ENCODE data around the gene GYG2.
"Not testable (repeated sequence)": the region's sequence is repeated elsewhere in the genome, so short reads cannot be mapped to it uniquely, and the experiment has no call there.

GYG2 gene

DNA sequence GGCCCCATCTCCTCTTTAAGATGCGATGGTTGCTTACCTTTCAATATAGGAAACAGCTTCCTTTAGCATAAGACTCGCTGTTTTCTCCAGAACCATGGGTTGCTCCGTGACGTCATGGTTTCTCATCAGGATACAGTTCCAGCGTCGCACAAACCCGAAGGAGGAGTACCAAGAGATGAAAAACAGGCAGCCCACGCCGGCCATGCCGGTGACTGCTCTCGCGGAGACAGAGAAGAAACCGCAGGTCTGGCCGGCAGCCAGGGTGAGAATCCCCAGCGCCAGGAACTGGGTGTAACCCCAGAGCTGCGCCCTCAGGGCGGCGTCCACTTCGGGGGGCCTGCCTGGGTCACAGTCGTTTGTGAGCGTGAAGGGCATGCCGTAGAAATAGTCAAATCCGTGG lies 89.0 kb downstream of the GYG2 start:
- DNase-seq = no peak
- Histone ChIP-seq H3K9me3 (ENCODE audit: control extremely low read depth in 1 of 5, control insufficient read depth in 4 of 5, insufficient read depth in 2 of 5, low read depth in 1 of 5, low read length in 4 of 5) (no peaks in the 10 kb centered on the region), H3K36me3 (ENCODE audit: control insufficient read depth in 4 of 4, insufficient read depth in 4 of 4, low read length in 3 of 4) (peaks cover 3 to 41% (median 15%) of the 10 kb centered on the region in 4 experiments), H3K4me1 (ENCODE audit: control extremely low read depth in 1 of 4, control insufficient read depth in 4 of 4, insufficient read depth in 4 of 4, low read length in 3 of 4) (peaks cover 0 to 5% (median 2%) of the 10 kb centered on the region in 4 experiments), H3K4me3 (ENCODE audit: control insufficient read depth in 1 of 7, extremely low read depth in 1 of 7, insufficient read depth in 4 of 7, low read depth in 2 of 7, low read length in 6 of 7) (no peak overlapping the region), H3K27ac (ENCODE audit: insufficient read depth in 1 of 2, low read depth in 1 of 2, low read length in 2 of 2, poor library complexity in 1 of 2, severe bottlenecking in 2 of 2) (no peak overlapping the region), H3K27me3 (replicated peaks in 2 of 5; ENCODE audit: control insufficient read depth in 4 of 5, insufficient read depth in 5 of 5, low read length in 4 of 5) (no peaks in the 10 kb centered on the region)
- WGBS (ENCODE audit: insufficient coverage) = 98% methylated on average over 22 of the region's 23 CpGs
- CTCF ChIA-PET = no interaction called here
- POLR2A ChIA-PET = no interaction called here

DNA sequence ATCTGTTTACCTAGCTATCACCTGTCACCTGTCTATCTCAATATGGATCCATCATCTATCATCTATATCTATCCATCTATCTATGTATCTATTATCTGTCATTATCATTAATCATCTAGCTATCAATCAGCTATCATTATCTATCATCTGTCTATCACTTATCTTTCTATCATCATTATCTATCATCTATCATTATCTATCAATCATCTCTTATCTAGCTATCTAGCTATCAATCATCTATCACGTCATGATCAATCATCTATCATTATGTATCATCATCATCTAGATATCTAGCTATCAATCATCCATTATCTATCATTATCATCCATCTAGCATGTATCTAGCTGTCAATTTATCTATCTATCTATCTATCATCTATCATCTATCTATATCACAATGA lies 92.5 kb downstream of the GYG2 start:
- H3K36me3 ChIP-seq (ENCODE audit: control insufficient read depth in 4 of 4, insufficient read depth in 4 of 4, low read length in 3 of 4) = peaks cover 5 to 36% (median 16%) of the 10 kb centered on the region in 4 experiments
- no peak for DNase-seq
- H3K4me1 ChIP-seq (ENCODE audit: control extremely low read depth in 1 of 4, control insufficient read depth in 4 of 4, insufficient read depth in 4 of 4, low read length in 3 of 4) = peaks cover 0 to 5% (median 2%) of the 10 kb centered on the region in 4 experiments
- WGBS (ENCODE audit: insufficient coverage) = 86% methylated on average over 1 of the region's 1 CpG
- H3K27ac ChIP-seq (ENCODE audit: insufficient read depth in 1 of 2, low read depth in 1 of 2, low read length in 2 of 2, poor library complexity in 1 of 2, severe bottlenecking in 2 of 2) = no peak overlapping the region
- POLR2A ChIA-PET = no interaction called here
- CTCF ChIA-PET = no interaction called here
- H3K27me3 ChIP-seq (replicated peaks in 2 of 5; ENCODE audit: control insufficient read depth in 4 of 5, insufficient read depth in 5 of 5, low read length in 4 of 5) = no peaks in the 10 kb centered on the region
- no peak overlapping the region for H3K4me3 ChIP-seq (ENCODE audit: control insufficient read depth in 1 of 7, extremely low read depth in 1 of 7, insufficient read depth in 4 of 7, low read depth in 2 of 7, low read length in 6 of 7)
- no peaks in the 10 kb centered on the region for H3K9me3 ChIP-seq (ENCODE audit: control extremely low read depth in 1 of 5, control insufficient read depth in 4 of 5, insufficient read depth in 2 of 5, low read depth in 1 of 5, low read length in 4 of 5)

DNA sequence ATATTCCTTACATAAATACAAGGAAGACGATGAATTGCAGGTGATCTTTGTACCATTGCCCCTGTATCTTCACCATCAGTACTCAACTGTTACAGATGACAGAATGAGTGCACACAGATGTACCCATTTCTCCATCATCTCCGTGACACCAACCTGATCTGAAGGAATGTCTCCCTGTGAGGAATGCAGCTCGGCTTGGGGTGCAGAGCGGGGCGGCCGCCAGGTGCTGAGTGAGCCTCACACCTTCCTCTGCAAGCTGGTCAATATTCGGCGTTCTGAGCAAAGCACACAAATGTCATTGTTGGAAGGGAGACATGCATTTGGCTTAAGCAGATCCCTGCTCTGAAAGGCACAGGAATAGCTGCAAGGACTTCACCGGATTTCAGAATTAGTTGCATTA lies 93.0 kb downstream of the GYG2 start:
- 97% methylated on average over 7 of the region's 9 CpGs for WGBS (ENCODE audit: insufficient coverage)
- Histone ChIP-seq H3K4me3 (ENCODE audit: control insufficient read depth in 1 of 7, extremely low read depth in 1 of 7, insufficient read depth in 4 of 7, low read depth in 2 of 7, low read length in 6 of 7) (no peak overlapping the region), H3K27ac (ENCODE audit: insufficient read depth in 1 of 2, low read depth in 1 of 2, low read length in 2 of 2, poor library complexity in 1 of 2, severe bottlenecking in 2 of 2) (no peak overlapping the region), H3K9me3 (ENCODE audit: control extremely low read depth in 1 of 5, control insufficient read depth in 4 of 5, insufficient read depth in 2 of 5, low read depth in 1 of 5, low read length in 4 of 5) (no peaks in the 10 kb centered on the region), H3K4me1 (ENCODE audit: control extremely low read depth in 1 of 4, control insufficient read depth in 4 of 4, insufficient read depth in 4 of 4, low read length in 3 of 4) (peaks cover 0 to 5% (median 2%) of the 10 kb centered on the region in 4 experiments), H3K27me3 (replicated peaks in 2 of 5; ENCODE audit: control insufficient read depth in 4 of 5, insufficient read depth in 5 of 5, low read length in 4 of 5) (no peaks in the 10 kb centered on the region), H3K36me3 (ENCODE audit: control insufficient read depth in 4 of 4, insufficient read depth in 4 of 4, low read length in 3 of 4) (peaks cover 5 to 34% (median 15%) of the 10 kb centered on the region in 4 experiments)
- DNase-seq = no peak
- CTCF ChIA-PET = no interaction called here
- POLR2A ChIA-PET = no interaction called here

DNA sequence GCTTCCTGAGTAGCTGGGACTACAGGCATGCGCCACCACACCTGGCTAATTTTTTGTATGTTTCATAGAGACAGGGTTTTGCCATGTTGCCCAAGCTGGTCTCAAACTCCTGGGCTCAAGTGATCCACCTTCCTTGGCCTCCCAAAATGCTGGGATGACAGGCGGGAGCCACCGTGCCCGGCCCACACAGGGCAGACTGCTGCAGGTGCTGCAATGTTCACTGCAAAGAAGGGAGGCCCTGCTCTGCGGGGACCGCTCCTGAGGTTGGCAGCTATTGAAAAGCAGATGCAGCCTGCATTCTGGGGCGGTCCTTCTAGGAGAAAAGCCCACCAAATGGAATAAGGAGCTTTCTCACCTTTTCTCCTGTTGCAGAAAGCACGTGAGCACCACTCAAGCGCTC lies 95.4 kb downstream of the GYG2 start:
- POLR2A ChIA-PET = no interaction called here

DNA sequence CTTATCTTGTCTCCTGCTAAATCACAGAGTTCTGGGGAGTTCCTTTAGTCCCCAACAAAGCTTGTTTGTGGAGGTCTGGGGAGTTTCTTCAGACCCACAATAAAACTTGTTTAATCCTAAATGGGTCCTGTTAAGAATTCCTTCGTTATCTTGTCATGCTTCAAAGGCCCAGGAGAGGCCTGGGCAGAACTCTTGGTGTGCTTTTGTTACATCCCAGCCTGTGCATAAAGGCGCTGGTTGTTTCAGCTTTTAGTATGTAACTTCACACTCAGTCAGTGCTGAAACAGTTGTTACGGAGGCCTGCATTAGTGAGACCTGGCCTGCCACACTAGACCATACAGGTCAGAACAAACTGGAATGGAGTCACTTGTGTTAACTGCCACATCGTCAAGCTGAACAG lies 97.5 kb downstream of the GYG2 start:
- H3K36me3 ChIP-seq (ENCODE audit: control insufficient read depth in 4 of 4, insufficient read depth in 4 of 4, low read length in 3 of 4); DNase-seq; POLR2A ChIA-PET; H3K4me1 ChIP-seq (ENCODE audit: control extremely low read depth in 1 of 4, control insufficient read depth in 4 of 4, insufficient read depth in 4 of 4, low read length in 3 of 4); H3K4me3 ChIP-seq (ENCODE audit: control insufficient read depth in 1 of 7, extremely low read depth in 1 of 7, insufficient read depth in 4 of 7, low read depth in 2 of 7, low read length in 6 of 7); H3K27ac ChIP-seq (ENCODE audit: insufficient read depth in 1 of 2, low read depth in 1 of 2, low read length in 2 of 2, poor library complexity in 1 of 2, severe bottlenecking in 2 of 2); H3K9me3 ChIP-seq (ENCODE audit: control extremely low read depth in 1 of 5, control insufficient read depth in 4 of 5, insufficient read depth in 2 of 5, low read depth in 1 of 5, low read length in 4 of 5); CTCF ChIA-PET; H3K27me3 ChIP-seq (replicated peaks in 2 of 5; ENCODE audit: control insufficient read depth in 4 of 5, insufficient read depth in 5 of 5, low read length in 4 of 5): not testable (repeated sequence)
- 100% methylated on average over 4 of the region's 4 CpGs for whole genome bisulfite sequencing (ENCODE audit: insufficient coverage)

More for the DNA sequence above, 95.4 kb downstream of the GYG2 start:
- no peak for DNase-seq
- H3K27me3 ChIP-seq (replicated peaks in 2 of 5; ENCODE audit: control insufficient read depth in 4 of 5, insufficient read depth in 5 of 5, low read length in 4 of 5) = no peaks in the 10 kb centered on the region
- 97% methylated on average over 7 of the region's 9 CpGs for WGBS (ENCODE audit: insufficient coverage)
- no peaks in the 10 kb centered on the region for H3K9me3 ChIP-seq (ENCODE audit: control extremely low read depth in 1 of 5, control insufficient read depth in 4 of 5, insufficient read depth in 2 of 5, low read depth in 1 of 5, low read length in 4 of 5)
- CTCF ChIA-PET = no interaction called here
- H3K36me3 ChIP-seq (ENCODE audit: control insufficient read depth in 4 of 4, insufficient read depth in 4 of 4, low read length in 3 of 4) = peaks cover 5 to 24% (median 13%) of the 10 kb centered on the region in 4 experiments
- peaks cover 0 to 5% (median 3%) of the 10 kb centered on the region in 4 experiments for H3K4me1 ChIP-seq (ENCODE audit: control extremely low read depth in 1 of 4, control insufficient read depth in 4 of 4, insufficient read depth in 4 of 4, low read length in 3 of 4)
- H3K4me3 ChIP-seq (ENCODE audit: control insufficient read depth in 1 of 7, extremely low read depth in 1 of 7, insufficient read depth in 4 of 7, low read depth in 2 of 7, low read length in 6 of 7) = no peak overlapping the region
- no peak overlapping the region for H3K27ac ChIP-seq (ENCODE audit: insufficient read depth in 1 of 2, low read depth in 1 of 2, low read length in 2 of 2, poor library complexity in 1 of 2, severe bottlenecking in 2 of 2)

DNA sequence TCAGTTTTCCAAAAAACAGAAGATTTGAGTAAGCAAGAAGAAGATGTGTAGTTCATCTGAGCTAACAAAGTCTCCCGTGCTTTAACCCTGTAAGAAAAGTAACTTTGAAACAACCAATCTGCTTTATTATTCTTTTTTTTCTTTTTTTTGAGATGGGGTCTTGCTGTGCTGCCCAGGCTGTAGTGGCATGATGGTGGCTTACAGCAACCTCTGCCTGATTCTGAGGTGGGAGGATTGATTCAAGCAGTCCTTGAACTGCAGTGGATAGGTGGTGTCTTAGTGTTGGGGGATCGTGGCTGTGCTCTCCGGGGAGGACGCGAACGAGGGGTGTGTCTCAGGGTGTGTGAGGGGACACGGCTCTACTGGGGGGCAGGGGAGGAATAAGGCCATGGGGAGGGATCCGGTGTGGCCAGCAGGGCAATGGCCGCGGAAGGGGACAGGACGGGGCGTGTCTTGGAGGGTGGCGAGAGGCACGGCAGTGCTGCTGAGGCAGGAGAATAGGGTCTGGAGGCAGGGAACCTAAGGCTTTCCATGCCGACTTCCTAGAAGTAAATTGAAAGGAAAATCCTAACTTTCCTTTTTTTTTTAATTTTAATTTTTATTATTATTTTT lies 98.0 kb downstream of the GYG2 start:
- no peak overlapping the region for H3K4me3 ChIP-seq (ENCODE audit: control insufficient read depth in 1 of 7, extremely low read depth in 1 of 7, insufficient read depth in 4 of 7, low read depth in 2 of 7, low read length in 6 of 7)
- no peaks in the 10 kb centered on the region for H3K27me3 ChIP-seq (replicated peaks in 2 of 5; ENCODE audit: control insufficient read depth in 4 of 5, insufficient read depth in 5 of 5, low read length in 4 of 5)
- no peak for DNase-seq
- peaks cover 0 to 4% (median 3%) of the 10 kb centered on the region in 4 experiments for H3K36me3 ChIP-seq (ENCODE audit: control insufficient read depth in 4 of 4, insufficient read depth in 4 of 4, low read length in 3 of 4)
- peaks cover 0 to 7% (median 4%) of the 10 kb centered on the region in 5 experiments for H3K9me3 ChIP-seq (ENCODE audit: control extremely low read depth in 1 of 5, control insufficient read depth in 4 of 5, insufficient read depth in 2 of 5, low read depth in 1 of 5, low read length in 4 of 5)
- H3K4me1 ChIP-seq (ENCODE audit: control extremely low read depth in 1 of 4, control insufficient read depth in 4 of 4, insufficient read depth in 4 of 4, low read length in 3 of 4) = peaks cover 0 to 8% (median 4%) of the 10 kb centered on the region in 4 experiments
- H3K27ac ChIP-seq (ENCODE audit: insufficient read depth in 1 of 2, low read depth in 1 of 2, low read length in 2 of 2, poor library complexity in 1 of 2, severe bottlenecking in 2 of 2) = no peak overlapping the region
- POLR2A ChIA-PET = no interaction called here
- WGBS (ENCODE audit: insufficient coverage) = 100% methylated on average over 6 of the region's 15 CpGs
- CTCF ChIA-PET = no interaction called here

DNA sequence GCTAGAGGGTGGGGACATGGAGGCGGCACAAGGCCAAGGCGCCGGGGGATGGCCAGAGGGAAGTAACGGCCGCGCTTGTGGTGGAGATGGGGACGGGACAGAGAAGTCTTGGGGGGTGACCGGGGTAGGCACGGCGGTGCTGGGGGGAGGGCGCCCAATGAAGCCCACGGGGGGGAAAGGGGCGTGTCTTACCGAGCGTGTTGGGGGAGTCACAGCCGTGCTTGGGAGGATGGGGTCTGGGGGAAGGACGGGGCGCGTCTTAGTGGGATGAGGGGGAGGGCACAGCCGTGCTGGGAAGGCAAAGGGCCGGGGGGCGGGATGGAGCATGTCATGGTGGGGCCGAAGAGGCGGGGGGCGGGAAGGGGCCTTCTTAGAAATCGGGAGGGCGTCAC lies 99.5 kb downstream of the GYG2 start:
- Histone ChIP-seq H3K27me3 (replicated peaks in 2 of 5; ENCODE audit: control insufficient read depth in 4 of 5, insufficient read depth in 5 of 5, low read length in 4 of 5) (no peaks in the 10 kb centered on the region), H3K27ac (ENCODE audit: insufficient read depth in 1 of 2, low read depth in 1 of 2, low read length in 2 of 2, poor library complexity in 1 of 2, severe bottlenecking in 2 of 2) (no peak overlapping the region), H3K4me1 (ENCODE audit: control extremely low read depth in 1 of 4, control insufficient read depth in 4 of 4, insufficient read depth in 4 of 4, low read length in 3 of 4) (peaks cover 0 to 8% (median 0%) of the 10 kb centered on the region in 4 experiments), H3K36me3 (ENCODE audit: control insufficient read depth in 4 of 4, insufficient read depth in 4 of 4, low read length in 3 of 4) (peaks cover 0 to 4% (median 3%) of the 10 kb centered on the region in 4 experiments), H3K9me3 (ENCODE audit: control extremely low read depth in 1 of 5, control insufficient read depth in 4 of 5, insufficient read depth in 2 of 5, low read depth in 1 of 5, low read length in 4 of 5) (peaks cover 0 to 7% (median 4%) of the 10 kb centered on the region in 5 experiments), H3K4me3 (ENCODE audit: control insufficient read depth in 1 of 7, extremely low read depth in 1 of 7, insufficient read depth in 4 of 7, low read depth in 2 of 7, low read length in 6 of 7) (peak overlapping the region in 4 of 7 experiments; percentile 72 to 84 (median 79))
- DNase-seq = peak; percentile 45 to 76 (median 68)
- WGBS (ENCODE audit: insufficient coverage) = 3% methylated on average over 14 of the region's 27 CpGs
- ChIA-PET CTCF (no interaction called here), POLR2A (no interaction called here)

All from common myeloid progenitor, CD34-positive (primary cell).